Activated CD4-positive, alpha-beta T cell treated with anti-CD3 and anti-CD28 coated beads for 48 hours (primary cell): ENCODE results near the gene RPL19.

Experiments used
- DNase-seq: peaks from one replicate; pipeline ENCODE4 v3.0.0-alpha.2; 2020

Gene RPL19

GRCh38 chr17:39173526-39174274 lies 26.4 kb upstream of the RPL19 start:
- no peak for DNase-seq

DNA sequence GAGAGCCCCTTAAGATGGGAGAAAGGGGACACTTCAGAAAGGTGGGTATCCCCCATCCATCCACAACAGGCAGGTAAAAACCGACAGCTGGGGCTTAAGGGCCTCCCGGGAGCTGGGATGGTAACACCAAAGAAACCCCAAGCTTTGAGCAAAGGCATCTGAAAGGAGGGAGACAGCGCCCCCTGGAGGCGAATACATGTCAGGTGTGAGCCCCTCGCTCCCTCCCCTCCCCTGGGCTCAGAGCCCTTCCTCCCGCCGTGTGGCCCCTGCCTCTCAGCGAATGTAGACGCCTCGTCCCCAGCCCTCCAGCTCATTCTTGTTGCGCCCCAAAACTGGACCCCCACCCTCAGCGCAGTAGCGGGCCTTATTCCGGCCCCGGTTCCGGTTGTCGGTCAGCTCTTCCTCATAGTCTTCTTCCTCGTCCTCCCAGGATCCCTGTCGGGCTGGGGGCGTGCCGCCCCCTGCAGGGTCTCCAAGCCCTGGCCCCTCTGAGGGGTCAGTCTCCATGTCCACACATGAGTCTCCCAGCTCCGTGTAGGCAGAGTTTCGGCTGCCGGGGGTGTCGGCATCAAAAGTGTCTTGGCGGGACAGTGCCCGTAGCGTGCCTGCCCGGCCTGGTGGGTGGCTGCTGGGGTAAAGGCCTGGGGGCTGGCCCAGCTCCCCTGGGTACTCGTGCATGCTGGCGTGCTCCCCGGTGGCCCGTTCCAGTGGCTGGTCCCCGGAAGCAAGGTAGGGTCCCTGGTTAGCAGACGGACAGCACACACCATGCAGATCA lies 25.0 kb upstream of the RPL19 start:
- peak; percentile 86 for DNase-seq

GRCh38 chr17:39175695-39176093 lies 24.4 kb upstream of the RPL19 start:
- DNase-seq: no peak

DNA sequence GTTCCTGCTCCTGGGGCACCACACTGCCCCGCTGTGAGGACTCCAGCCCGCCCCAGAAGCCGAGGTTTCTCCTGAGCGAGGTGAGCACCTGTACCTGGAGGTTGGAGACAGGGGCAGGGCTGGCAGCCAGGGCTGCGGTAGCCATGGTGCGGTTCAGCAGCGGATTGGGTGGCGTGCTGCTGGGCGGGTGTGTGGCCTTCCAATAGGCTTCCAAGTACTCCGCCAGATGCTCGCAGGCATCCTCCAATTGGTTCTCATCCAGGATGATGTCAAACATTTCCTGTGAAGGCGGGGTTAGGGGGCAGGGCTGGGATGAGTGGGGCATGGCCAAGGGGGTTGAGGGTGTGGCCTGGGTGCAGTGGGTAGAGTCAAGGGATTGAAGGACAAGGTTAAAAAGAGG lies 22.8 kb upstream of the RPL19 start:
- DNase-seq: peak; percentile 39

GRCh38 chr17:39178536-39178935 lies 21.5 kb upstream of the RPL19 start:
- no peak for DNase-seq

- no peak for DNase-seq
Observed at GRCh38 chr17:39181303-39181702, 18.8 kb upstream of the RPL19 start.

DNA sequence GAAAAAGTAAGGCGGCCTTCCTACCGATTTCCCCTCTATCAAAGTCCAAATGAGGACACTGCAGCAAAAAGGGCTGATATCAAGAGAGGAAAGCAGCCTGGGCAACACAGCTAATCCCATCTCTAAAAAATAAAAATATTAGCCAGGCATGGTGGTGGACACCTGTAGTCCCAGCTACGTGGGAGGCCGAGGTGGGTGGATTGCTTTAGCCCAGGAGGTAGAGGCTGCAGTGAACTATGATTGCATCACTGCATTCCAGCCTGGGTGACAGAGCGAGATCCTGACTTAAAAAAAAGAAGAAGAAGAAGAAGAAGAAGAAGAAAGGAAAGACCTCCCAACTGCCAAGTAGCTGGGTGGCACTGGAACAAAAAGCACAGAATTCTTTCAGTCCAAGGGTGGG lies 17.0 kb upstream of the RPL19 start:
- DNase-seq: no peak

GRCh38 chr17:39183720-39184119 lies 16.4 kb upstream of the RPL19 start:
- no peak for DNase-seq

- DNase-seq: no peak
Observed at GRCh38 chr17:39186481-39187002, 13.5 kb upstream of the RPL19 start.

GRCh38 chr17:39187152-39187830 lies 12.8 kb upstream of the RPL19 start:
- DNase-seq: no peak

DNA sequence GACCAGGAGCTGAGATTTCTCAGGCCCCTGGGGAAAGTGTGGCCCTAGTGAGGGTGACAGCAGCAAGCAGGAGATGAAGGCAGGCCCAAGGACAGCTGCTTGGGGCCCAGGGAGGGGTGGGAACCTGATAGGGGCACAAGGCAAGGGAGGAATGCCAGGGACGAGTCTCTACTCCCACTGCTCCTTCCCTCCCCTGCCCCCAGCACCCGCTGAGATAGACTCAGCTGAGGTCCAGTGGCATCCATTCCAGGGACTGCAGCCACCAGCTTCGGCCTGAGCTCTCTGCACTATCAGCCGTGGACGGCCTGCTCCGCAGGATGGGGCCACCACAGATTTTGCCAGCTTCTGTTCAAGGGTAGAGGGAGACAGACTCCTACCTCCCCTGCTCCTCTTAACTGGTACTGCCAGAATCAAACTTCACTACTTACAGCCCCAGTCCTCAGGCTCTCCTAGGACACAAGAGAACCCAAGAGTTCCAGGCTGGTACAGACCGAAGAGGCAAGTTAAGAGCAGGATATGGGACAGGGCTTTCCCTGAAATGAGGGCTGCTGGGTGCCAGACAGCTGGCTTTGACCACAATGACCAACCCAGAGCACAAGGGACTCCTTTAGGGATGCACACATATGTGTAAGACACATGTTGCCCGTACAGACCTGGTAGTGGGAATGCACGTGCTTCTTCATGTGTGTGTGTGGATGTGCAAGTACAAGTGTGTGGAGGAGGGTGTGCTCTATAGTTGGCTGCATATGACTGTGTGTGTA lies 8.2 kb upstream of the RPL19 start:
- no peak for DNase-seq

DNA sequence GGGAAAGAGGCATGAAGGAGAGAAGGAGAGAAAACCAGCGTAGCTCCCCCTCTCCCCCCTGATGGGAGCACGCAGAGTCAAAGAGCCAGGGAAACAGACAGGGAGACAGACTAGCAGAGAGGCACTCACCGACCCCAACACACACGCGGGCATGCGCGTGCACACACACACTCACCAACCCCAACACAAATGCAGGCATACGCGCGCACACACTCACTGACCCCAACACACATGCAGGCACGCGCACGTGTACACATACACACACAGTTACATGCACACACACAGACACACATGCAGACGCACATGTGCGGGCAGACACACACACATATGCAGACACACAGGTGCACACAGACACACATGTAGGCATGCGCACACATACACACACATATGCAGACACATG lies 7.2 kb upstream of the RPL19 start:
- DNase-seq: no peak

DNA sequence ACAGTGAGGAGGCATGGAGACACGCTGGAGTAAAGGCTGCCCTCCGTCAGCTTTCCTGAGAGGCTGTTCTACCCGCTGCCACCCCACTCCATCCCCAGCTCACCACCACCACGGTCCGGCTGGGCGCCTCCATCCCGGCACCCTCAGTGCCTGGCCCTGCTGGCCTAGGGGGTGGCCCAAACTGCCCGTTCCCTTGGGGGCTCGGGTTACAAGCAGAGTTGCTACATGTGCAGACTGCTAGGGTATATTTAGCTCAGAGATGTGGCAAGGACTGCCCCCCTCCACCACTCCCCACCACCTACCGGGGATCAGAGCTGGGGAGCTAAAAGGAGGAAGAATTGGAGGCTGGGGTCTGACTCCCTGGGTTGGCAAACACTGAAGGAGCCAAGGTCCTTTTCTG lies 6.7 kb upstream of the RPL19 start:
- no peak for DNase-seq

DNA sequence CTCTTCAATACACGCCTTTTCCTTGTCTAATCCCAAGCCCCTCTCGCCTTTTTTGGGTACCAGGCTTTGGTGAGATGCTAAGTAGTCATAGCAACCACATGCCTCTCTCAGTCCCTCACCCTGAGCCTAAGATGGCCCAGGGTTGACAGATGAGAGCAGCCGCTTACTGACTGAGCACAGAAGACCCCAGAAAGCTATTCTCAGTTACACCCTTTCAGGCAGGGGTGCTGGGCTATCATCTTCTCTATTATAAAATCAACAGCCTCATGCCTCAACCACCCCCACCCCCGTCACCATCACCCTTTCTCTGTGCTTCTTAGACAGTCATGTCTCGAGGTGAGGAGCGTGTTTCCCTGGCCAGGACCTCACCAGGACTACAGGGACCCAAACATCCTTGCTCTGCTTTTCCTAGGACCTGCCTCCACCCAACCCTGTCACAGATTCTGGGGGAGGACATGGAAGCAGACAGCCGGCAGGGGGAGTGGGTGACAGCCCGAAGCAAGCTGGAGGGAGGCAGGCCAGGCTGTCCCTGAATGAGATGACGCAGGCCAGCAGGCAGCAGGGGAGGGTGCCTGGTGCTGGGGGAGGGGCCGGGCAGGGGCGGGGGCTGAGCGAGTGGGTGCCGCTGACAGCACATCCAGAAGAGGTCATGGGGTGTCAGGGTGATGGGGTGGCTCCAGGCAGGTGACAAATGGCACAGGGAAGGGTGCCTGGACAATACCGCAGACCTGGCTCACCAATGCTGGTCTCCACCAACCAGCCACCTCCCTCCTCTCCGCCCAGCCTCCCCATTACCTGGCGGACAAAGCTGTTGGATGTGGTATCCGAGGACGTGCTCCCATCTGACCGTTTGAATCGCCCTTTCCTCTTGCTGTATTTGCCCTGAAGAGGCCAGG lies 5.7 kb upstream of the RPL19 start:
- no peak for DNase-seq

GRCh38 chr17:39194985-39195524 lies 5.0 kb upstream of the RPL19 start:
- DNase-seq: no peak

GRCh38 chr17:39195568-39196160 lies 4.4 kb upstream of the RPL19 start:
- no peak for DNase-seq

GRCh38 chr17:39196241-39196807 lies 3.8 kb upstream of the RPL19 start:
- DNase-seq: no peak

GRCh38 chr17:39196808-39197291 lies 3.2 kb upstream of the RPL19 start:
- DNase-seq: no peak

DNA sequence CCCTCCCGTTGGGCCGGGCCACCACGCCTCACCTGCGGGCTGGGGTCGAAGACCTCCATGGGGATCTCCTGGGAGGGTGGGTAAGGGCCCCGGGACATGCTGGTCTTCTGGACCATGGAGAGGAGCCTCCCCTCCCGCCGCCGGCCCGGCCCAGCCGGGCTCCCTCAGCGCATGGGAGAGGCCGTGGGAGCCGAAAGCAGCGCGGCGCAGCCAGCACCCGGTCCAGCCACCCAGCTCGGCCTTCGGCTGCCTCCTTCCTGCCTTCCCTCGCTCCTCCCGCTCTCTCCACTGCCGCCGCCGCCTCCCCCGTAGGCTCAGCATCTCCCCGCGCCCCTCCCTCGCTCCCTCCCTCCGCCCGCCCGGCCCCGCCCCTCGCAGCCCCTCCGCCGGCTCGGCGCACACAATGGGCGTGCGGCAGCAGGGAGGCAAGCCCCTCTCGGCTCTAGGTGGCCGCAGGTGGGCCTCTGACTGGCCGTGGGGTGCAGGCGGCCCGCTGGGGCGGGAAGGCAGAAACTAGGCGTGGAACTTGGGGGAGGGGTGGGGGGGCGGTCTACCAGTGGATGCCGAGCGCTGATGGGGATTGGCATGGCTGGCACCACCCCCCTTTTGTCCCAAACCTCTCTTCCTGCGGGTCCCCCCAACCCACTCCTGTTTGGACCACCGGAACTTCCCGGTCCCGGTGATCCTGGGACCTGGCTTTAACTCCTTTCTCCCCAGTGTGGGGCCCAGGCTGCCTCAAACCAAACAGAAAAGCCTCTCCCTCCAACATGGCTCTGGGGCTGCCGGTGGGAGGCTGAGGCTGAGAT lies 2.5 kb upstream of the RPL19 start, which contains the start of gene CACNB1:
CACNB1 (minus strand) TSS at position 290 of the 806 bp plus-strand sequence; CDS start at position 116, 174 bp downstream.
- peak; percentile 76 for DNase-seq

GRCh38 chr17:39198186-39198566 lies 1.9 kb upstream of the RPL19 start:
- no peak for DNase-seq
